Limb (tissue), 2 donors: ENCODE data around the gene IFNL3.
A peak's percentile ranks its signal among the peaks of the same experiment; 100 is the strongest.
"Not testable (repeated sequence)": the region's sequence is repeated elsewhere in the genome, so short reads cannot be mapped to it uniquely, and the experiment has no call there.

Experiments
- DNase-seq, 2 donors: peaks; one replicate each; pipeline ENCODE4 v3.0.0-alpha.2; 2016; ENCODE audit errors: extremely low spot score in 2 of 2

Gene IFNL3

GRCh38 chr19:39244410-39245100 lies at the start of gene IFNL3:
TSS of gene IFNL3 (minus strand) at chr19:39245006. CDS start at chr19:39244967, 39 bp downstream.
- DNase-seq = not testable (repeated sequence)

GRCh38 chr19:39293394-39293793 lies 48.6 kb upstream of the IFNL3 start:
- no peak for DNase-seq

- no peak for DNase-seq
These were observed 39.2 kb upstream of the IFNL3 start for GRCh38 chr19:39284032-39284431.

- DNase-seq = no peak
These were observed 37.2 kb upstream of the IFNL3 start for GRCh38 chr19:39282021-39282420.

- DNase-seq = no peak
These were observed 32.8 kb upstream of the IFNL3 start for GRCh38 chr19:39277598-39277997.

GRCh38 chr19:39276740-39277139 lies 31.9 kb upstream of the IFNL3 start:
- DNase-seq = no peak

GRCh38 chr19:39275578-39275977 lies 30.8 kb upstream of the IFNL3 start:
- DNase-seq = no peak

GRCh38 chr19:39273859-39274258 lies 29.1 kb upstream of the IFNL3 start:
- not testable (repeated sequence) for DNase-seq

GRCh38 chr19:39270036-39270871 lies 25.4 kb upstream of the IFNL3 start:
- no peak for DNase-seq

- not testable (repeated sequence) for DNase-seq
These were observed 24.6 kb upstream of the IFNL3 start for GRCh38 chr19:39269369-39269768.

- DNase-seq = not testable (repeated sequence)
These were observed 23.9 kb upstream of the IFNL3 start for GRCh38 chr19:39268531-39269223.

- DNase-seq = not testable (repeated sequence)
These were observed 23.3 kb upstream of the IFNL3 start, which contains the start of gene IFNL2 for GRCh38 chr19:39268085-39268484. TSS of gene IFNL2 (plus strand) at chr19:39268396. CDS start at chr19:39268569, 173 bp downstream.

GRCh38 chr19:39265321-39265916 lies 20.6 kb upstream of the IFNL3 start:
- DNase-seq = peak in 1 of 2 donors; percentile 37

GRCh38 chr19:39264306-39265290 lies 19.8 kb upstream of the IFNL3 start:
- peak; percentile 5 to 54 for DNase-seq

GRCh38 chr19:39263912-39264305 lies 19.1 kb upstream of the IFNL3 start:
- no peak for DNase-seq

GRCh38 chr19:39262496-39262895 lies 17.7 kb upstream of the IFNL3 start:
- no peak for DNase-seq

GRCh38 chr19:39261704-39262103 lies 16.9 kb upstream of the IFNL3 start:
- no peak for DNase-seq

GRCh38 chr19:39257227-39257626 lies 12.4 kb upstream of the IFNL3 start:
- DNase-seq = no peak

- no peak for DNase-seq
These were observed 9.9 kb upstream of the IFNL3 start for GRCh38 chr19:39254531-39255345.
